ENCODE measurements around the gene FAM117B.

The FAM117B gene

GRCh38 chr2:202634556-202635427, at the start of gene FAM117B:
TSS of gene FAM117B (plus strand) at chr2:202634969. CDS start at chr2:202635188, 219 bp downstream.
- peak; percentile 95 to 99 for DNase-seq (ENCODE audit: low read depth in 2 of 2, low spot score in 1 of 2)

GRCh38 chr2:202588647-202589581, 45.9 kb upstream of the FAM117B start:
- peak; percentile 33 to 54 for DNase-seq (ENCODE audit: low read depth in 2 of 2, low spot score in 1 of 2)

- no peak for DNase-seq (ENCODE audit: low read depth in 2 of 2, low spot score in 1 of 2)
Observed at GRCh38 chr2:202589582-202589949, 45.2 kb upstream of the FAM117B start.

GRCh38 chr2:202592566-202592965, 42.2 kb upstream of the FAM117B start:
- DNase-seq (ENCODE audit: low read depth in 2 of 2, low spot score in 1 of 2) = no peak

GRCh38 chr2:202599105-202599504, 35.7 kb upstream of the FAM117B start:
- DNase-seq (ENCODE audit: low read depth in 2 of 2, low spot score in 1 of 2) = no peak

GRCh38 chr2:202599911-202600310, 34.9 kb upstream of the FAM117B start:
- no peak for DNase-seq (ENCODE audit: low read depth in 2 of 2, low spot score in 1 of 2)

- no peak for DNase-seq (ENCODE audit: low read depth in 2 of 2, low spot score in 1 of 2)
Observed at GRCh38 chr2:202604699-202605098, 30.1 kb upstream of the FAM117B start.

- no peak for DNase-seq (ENCODE audit: low read depth in 2 of 2, low spot score in 1 of 2)
Observed at GRCh38 chr2:202605174-202605573, 29.6 kb upstream of the FAM117B start.

GRCh38 chr2:202608142-202608852, 26.5 kb upstream of the FAM117B start:
- DNase-seq (ENCODE audit: low read depth in 2 of 2, low spot score in 1 of 2) = no peak

- DNase-seq (ENCODE audit: low read depth in 2 of 2, low spot score in 1 of 2) = no peak
Observed at GRCh38 chr2:202609381-202610145, 25.2 kb upstream of the FAM117B start.

- DNase-seq (ENCODE audit: low read depth in 2 of 2, low spot score in 1 of 2) = no peak
Observed at GRCh38 chr2:202610380-202610779, 24.4 kb upstream of the FAM117B start.

- no peak for DNase-seq (ENCODE audit: low read depth in 2 of 2, low spot score in 1 of 2)
Observed at GRCh38 chr2:202612145-202612544, 22.6 kb upstream of the FAM117B start.

- no peak for DNase-seq (ENCODE audit: low read depth in 2 of 2, low spot score in 1 of 2)
Observed at GRCh38 chr2:202613479-202613878, 21.3 kb upstream of the FAM117B start.

GRCh38 chr2:202624133-202624532, 10.6 kb upstream of the FAM117B start:
- DNase-seq (ENCODE audit: low read depth in 2 of 2, low spot score in 1 of 2) = no peak

GRCh38 chr2:202627042-202627441, 7.7 kb upstream of the FAM117B start:
- no peak for DNase-seq (ENCODE audit: low read depth in 2 of 2, low spot score in 1 of 2)

- no peak for DNase-seq (ENCODE audit: low read depth in 2 of 2, low spot score in 1 of 2)
Observed at GRCh38 chr2:202628646-202629198, 6.0 kb upstream of the FAM117B start.

GRCh38 chr2:202632682-202633290, 2.0 kb upstream of the FAM117B start:
- DNase-seq (ENCODE audit: low read depth in 2 of 2, low spot score in 1 of 2) = no peak

- DNase-seq (ENCODE audit: low read depth in 2 of 2, low spot score in 1 of 2) = no peak
Observed at GRCh38 chr2:202633470-202633869, 1.3 kb upstream of the FAM117B start.

GRCh38 chr2:202635428-202636212, 851 bp downstream of the FAM117B start:
- peak; percentile 59 to 76 for DNase-seq (ENCODE audit: low read depth in 2 of 2, low spot score in 1 of 2)

All from stimulated activated CD8-positive, alpha-beta memory T cell treated with anti-CD3 and anti-CD28 coated beads, Interleukin-4, amount 100 ng/mL, for 4 hours (primary cell).